GM12875 (cell line): Measurements from ENCODE around the gene ARID3B.
"Not testable (repeated sequence)": the region's sequence is repeated elsewhere in the genome, so short reads cannot be mapped to it uniquely, and the experiment has no call there.

Experiments used
- H3K4me3 ChIP-seq: one replicate; pipeline ENCODE4 v1.5.1; 2011; ENCODE audit warnings: low read depth, low read length, control low read depth
- TF ChIP-seq, protein P1 (sequence below): IDR thresholded peaks from 2 replicates; pipeline ENCODE4 v1.5.1; 2011; ENCODE audit warnings: low read depth, mild to moderate bottlenecking, control low read depth, inconsistent platforms, low read length, moderate library complexity, borderline replicate concordance; ENCODE audit not compliant: insufficient read depth

Gene ARID3B

DNA sequence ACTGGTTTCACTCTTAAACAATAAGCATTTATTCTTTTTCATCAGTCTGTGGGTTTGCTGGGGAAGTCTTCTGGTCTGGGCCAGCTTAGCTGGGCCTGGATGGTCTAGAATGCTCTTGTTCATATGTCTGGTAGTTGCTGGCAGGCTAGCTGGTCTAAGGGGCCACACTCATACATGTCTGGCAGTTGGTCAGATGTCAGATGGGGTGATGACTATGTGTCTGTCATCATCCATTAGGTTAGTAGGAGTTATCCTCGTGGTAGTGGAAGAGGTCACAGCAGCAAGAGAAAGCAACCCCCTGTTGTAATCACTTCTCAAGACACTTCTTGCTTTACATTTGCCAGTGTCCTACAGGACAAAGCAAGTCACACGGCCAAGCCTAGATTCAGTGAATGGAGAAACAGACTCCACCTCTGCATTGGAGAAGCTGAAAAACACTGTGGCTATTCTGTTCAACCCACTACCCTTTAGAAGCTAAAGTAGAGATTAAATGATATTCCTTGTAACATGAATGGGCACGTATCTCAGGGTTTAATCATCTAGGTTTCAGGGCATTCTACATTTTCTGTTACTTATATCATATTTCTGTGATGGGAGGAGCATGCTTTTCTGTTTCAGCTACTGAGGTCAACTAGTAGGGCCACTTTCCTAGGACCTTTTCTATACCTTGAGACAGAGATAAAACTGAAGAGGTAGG, 5.5 kb upstream of the ARID3B start:
- TF ChIP-seq, protein P1, sequence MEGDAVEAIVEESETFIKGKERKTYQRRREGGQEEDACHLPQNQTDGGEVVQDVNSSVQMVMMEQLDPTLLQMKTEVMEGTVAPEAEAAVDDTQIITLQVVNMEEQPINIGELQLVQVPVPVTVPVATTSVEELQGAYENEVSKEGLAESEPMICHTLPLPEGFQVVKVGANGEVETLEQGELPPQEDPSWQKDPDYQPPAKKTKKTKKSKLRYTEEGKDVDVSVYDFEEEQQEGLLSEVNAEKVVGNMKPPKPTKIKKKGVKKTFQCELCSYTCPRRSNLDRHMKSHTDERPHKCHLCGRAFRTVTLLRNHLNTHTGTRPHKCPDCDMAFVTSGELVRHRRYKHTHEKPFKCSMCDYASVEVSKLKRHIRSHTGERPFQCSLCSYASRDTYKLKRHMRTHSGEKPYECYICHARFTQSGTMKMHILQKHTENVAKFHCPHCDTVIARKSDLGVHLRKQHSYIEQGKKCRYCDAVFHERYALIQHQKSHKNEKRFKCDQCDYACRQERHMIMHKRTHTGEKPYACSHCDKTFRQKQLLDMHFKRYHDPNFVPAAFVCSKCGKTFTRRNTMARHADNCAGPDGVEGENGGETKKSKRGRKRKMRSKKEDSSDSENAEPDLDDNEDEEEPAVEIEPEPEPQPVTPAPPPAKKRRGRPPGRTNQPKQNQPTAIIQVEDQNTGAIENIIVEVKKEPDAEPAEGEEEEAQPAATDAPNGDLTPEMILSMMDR, result no peak
- H3K4me3 ChIP-seq, result no peak overlapping the region

DNA sequence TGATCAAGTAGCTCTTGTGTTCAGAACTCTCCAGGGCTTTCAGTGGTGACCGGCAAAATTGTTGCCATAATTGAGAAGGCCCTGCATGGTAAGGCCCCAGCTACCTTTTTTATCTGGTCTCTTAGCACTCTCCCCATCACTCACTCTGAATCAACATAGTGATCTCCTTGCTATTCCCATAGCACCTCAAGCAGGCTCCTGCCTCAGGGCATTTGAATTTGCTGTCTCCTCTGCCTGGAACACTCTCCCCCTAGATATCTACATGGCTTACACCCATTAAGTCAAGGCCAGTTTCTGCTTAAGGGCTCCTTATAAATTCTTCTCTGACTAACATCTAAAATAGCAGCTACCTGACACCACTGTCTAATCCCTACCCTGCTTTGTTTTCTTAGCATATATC, 3.3 kb upstream of the ARID3B start:
- TF ChIP-seq, protein P1, result no peak
- H3K4me3 ChIP-seq, result no peak overlapping the region

GRCh38 chr15:74539521-74539920, 1.5 kb upstream of the ARID3B start:
- not testable (repeated sequence) for H3K4me3 ChIP-seq

DNA sequence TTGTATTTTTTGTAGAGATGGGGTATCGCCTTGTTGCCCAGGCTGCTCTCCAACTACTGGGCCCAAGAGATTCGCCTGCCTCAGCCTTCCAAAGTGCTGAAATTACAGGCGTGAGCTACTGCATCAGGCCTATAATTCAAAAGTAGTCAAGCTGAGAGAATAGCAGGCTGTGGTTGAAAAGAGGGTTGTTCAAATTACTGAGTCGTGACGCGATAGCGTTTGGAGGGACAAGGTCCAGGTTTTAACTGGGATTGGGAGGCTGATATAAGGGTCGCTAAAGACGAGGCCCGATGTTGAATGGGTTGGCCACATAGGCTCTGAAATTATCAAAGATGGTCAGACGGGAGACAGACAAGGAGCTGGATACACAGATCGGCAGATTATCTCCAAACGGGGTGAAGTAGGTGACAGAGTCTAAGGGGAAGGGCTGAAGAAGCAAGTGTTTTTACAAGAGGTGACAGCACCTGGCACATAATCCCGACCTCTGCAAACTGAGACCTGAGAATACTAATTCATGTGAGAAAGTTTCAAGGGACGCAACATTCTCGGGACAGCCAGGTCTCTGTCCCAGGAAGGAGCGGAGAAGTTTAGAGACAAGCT, 759 bp upstream of the ARID3B start:
- peak overlapping the region; percentile 81 for H3K4me3 ChIP-seq
- TF ChIP-seq, protein P1, result no peak

DNA sequence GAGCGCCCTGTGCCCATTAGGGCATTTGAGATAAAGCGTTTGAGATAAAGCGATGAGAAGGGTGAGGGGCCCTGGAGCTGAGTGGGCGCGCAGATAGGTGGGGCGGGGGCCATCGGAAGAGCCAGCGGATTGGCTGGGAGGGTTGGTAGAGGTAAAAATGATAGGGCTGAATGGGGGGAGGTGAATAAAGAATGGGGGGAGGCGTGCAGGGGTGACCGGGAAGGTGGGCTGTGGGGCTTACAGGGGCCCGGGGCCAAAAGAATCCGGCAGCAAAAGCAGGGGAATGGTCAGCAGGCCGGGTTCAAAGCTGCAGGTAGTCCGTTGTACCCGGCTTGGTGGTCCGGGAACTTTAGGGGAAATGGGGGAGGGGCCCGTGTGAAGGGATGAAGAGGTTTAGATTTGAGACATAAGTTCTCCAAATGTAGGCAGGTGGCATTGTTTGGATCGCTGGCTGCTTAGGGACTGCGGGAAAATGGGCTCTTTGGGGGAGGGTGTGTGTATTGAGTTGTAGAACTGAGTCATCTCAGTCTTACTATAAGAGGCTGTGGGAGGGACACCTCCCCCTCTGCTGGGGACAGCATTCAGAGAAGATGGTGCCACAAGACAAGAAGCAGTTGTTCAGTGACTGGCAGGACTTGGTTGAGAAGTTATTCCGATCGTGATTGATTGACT, 610 bp downstream of the ARID3B start:
- TF ChIP-seq, protein P1, result no peak
- peak overlapping the region; percentile 80 for H3K4me3 ChIP-seq

GRCh38 chr15:74542166-74543042, 1.4 kb downstream of the ARID3B start:
- TF ChIP-seq, protein P1, result no peak
- H3K4me3 ChIP-seq, result peak overlapping the region; percentile 80

DNA sequence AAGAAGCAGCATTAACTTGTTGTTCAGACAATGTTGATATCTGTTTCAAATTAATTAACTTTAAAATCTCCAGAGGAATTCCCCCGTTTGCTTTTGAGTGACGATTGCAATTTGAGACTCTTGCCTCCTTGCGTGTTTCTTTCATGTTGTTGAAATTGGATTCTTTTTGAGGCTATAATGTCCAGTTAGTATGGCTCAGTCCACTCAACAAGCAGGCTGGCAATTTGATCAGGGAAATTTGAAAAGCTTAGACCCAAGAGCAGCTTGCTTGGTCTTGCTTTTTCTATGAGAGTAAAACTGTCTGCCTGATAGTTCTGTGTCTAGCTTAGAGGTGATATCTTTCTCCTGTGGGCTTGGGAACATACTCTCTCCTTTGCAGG, 2.0 kb downstream of the ARID3B start:
- TF ChIP-seq, protein P1, result no peak
- H3K4me3 ChIP-seq, result peak overlapping the region; percentile 80
